HepG2 (cell line): ENCODE results near the gene GDI1. TPM values are rescaled to one million over a fixed set of nuclear protein-coding genes. Genes with fewer than 3 reads are reported as not detected.

Source experiments
- microRNA-seq: library from miRNA; unstranded; fragments of <30 nt; microRNA quantifications from one replicate; pipeline ENCODE4, GENCODE V29; 2020
- polyA plus RNA-seq, 8 experiments: library from polyadenylated mRNA; depleted of rRNA in 3 of 8; stranded (reverse) in 7 of 8; unstranded in 1 of 8; fragments of >200 nt; fragmentation: Illumina TruSeq in 4 of 8; extraction: Trizol in 4 of 8; gene quantifications; 2 replicates each; pipeline versions ENCODE4 v1.2.1 to v1.2.3, GENCODE V29; 2011 to 2016; ENCODE audit warnings: low read depth in 4 of 8, missing spikeins in 1 of 8, mixed read lengths in 1 of 8; ENCODE audit not compliant: insufficient read depth in 1 of 8
- small RNA-seq, 3 experiments: library from RNA; depleted of rRNA; stranded (forward); fragments of <200 nt; gene quantifications; one replicate each; pipeline ENCODE3, GENCODE V24; 2012; ENCODE audit warnings: low read depth in 2 of 3, low replicate concordance in 1 of 3; ENCODE audit not compliant: insufficient read length in 3 of 3, insufficient read depth in 2 of 3
- total RNA-seq, 5 experiments: library from RNA; depleted of rRNA; stranded (reverse); fragments of >200 nt; fragmentation: Illumina TruSeq; extraction: Trizol; gene quantifications; 2 replicates each; pipeline ENCODE4 v1.2.3, GENCODE V29; 2016; ENCODE audit warnings: low read depth in 1 of 5

The GDI1 gene
- total and polyA plus RNA-seq, 2 of the 13 experiments (the other 11 are each of a cell fraction or from before 2014, with no cell fraction given), result 17.4 to 105 TPM

Small RNAs within 50 kb of the gene (microRNA-seq; reads per million reads assigned to microRNA genes)
- gene MIR6858, result 0.85 reads per million

Small RNAs within 50 kb of the gene (small RNA-seq; reads per million reads assigned to genes)
- 0 reads per million in 3 experiments for gene MIR6858
- gene SNORA70, result 0 reads per million in 3 experiments

Other genes starting within 250 kb of the GDI1 start
- not detected in 2 replicates for gene OPN1MW2, start 217.4 kb upstream of the GDI1 start, total RNA-seq (2016; rRNA removed; fragmentation: Illumina TruSeq; extraction: Trizol)
- gene OPN1MW2, start 217.4 kb upstream of the GDI1 start, polyA plus RNA-seq (2011; rRNA removed), result not detected in 2 replicates
- not detected in 2 replicates for gene OPN1MW3, start 179.6 kb upstream of the GDI1 start, total RNA-seq (2016; rRNA removed; fragmentation: Illumina TruSeq; extraction: Trizol)
- not detected in 2 replicates for gene OPN1MW3, start 179.6 kb upstream of the GDI1 start, polyA plus RNA-seq (2011; rRNA removed)
- gene TEX28, start 142.0 kb upstream of the GDI1 start, total RNA-seq (2016; rRNA removed; fragmentation: Illumina TruSeq; extraction: Trizol), result not detected in 2 replicates
- not detected in 2 replicates for gene TEX28, start 142.0 kb upstream of the GDI1 start, polyA plus RNA-seq (2011; rRNA removed)
- not detected in 2 replicates for gene TKTL1, start 141.4 kb upstream of the GDI1 start, total RNA-seq (2016; rRNA removed; fragmentation: Illumina TruSeq; extraction: Trizol)
- not detected in 2 replicates for gene TKTL1, start 141.4 kb upstream of the GDI1 start, polyA plus RNA-seq (2011; rRNA removed)
- gene FLNA, start 62.5 kb upstream of the GDI1 start, total RNA-seq (2016; rRNA removed; fragmentation: Illumina TruSeq; extraction: Trizol), result 119 and 174 TPM in 2 replicates
- 83.4 and 117 TPM in 2 replicates for gene FLNA, start 62.5 kb upstream of the GDI1 start, polyA plus RNA-seq (2011; rRNA removed)
- gene EMD, start 57.9 kb upstream of the GDI1 start, total RNA-seq (2016; rRNA removed; fragmentation: Illumina TruSeq; extraction: Trizol), result 10.4 and 14.5 TPM in 2 replicates
- gene EMD, start 57.9 kb upstream of the GDI1 start, polyA plus RNA-seq (2011; rRNA removed), result 14.9 and 19.1 TPM in 2 replicates
- 2,381 and 2,883 TPM in 2 replicates for gene RPL10, start 38.8 kb upstream of the GDI1 start, total RNA-seq (2016; rRNA removed; fragmentation: Illumina TruSeq; extraction: Trizol)
- 4,713 and 5,167 TPM in 2 replicates for gene RPL10, start 38.8 kb upstream of the GDI1 start, polyA plus RNA-seq (2011; rRNA removed)
- 4.6 and 4.7 TPM in 2 replicates for gene DNASE1L1, start 27.9 kb upstream of the GDI1 start, total RNA-seq (2016; rRNA removed; fragmentation: Illumina TruSeq; extraction: Trizol)
- 12.3 and 16.5 TPM in 2 replicates for gene DNASE1L1, start 27.9 kb upstream of the GDI1 start, polyA plus RNA-seq (2011; rRNA removed)
- 6.3 and 16.8 TPM in 2 replicates for gene TAFAZZIN, start 25.6 kb upstream of the GDI1 start, total RNA-seq (2016; rRNA removed; fragmentation: Illumina TruSeq; extraction: Trizol)
- 27.9 and 30.9 TPM in 2 replicates for gene TAFAZZIN, start 25.6 kb upstream of the GDI1 start, polyA plus RNA-seq (2011; rRNA removed)
- 23.1 and 56.7 TPM in 2 replicates for gene ATP6AP1, start 8.5 kb upstream of the GDI1 start, total RNA-seq (2016; rRNA removed; fragmentation: Illumina TruSeq; extraction: Trizol)
- gene ATP6AP1, start 8.5 kb upstream of the GDI1 start, polyA plus RNA-seq (2011; rRNA removed), result 110 and 142 TPM in 2 replicates
- gene FAM50A, start 7.0 kb downstream of the GDI1 start, total RNA-seq (2016; rRNA removed; fragmentation: Illumina TruSeq; extraction: Trizol), result 19.5 and 30.7 TPM in 2 replicates
- gene FAM50A, start 7.0 kb downstream of the GDI1 start, polyA plus RNA-seq (2011; rRNA removed), result 40.7 and 51.1 TPM in 2 replicates
- gene PLXNA3, start 21.1 kb downstream of the GDI1 start, total RNA-seq (2016; rRNA removed; fragmentation: Illumina TruSeq; extraction: Trizol), result 0.90 and 5.8 TPM in 2 replicates
- gene PLXNA3, start 21.1 kb downstream of the GDI1 start, polyA plus RNA-seq (2011; rRNA removed), result 20.6 and 26.3 TPM in 2 replicates
- 12.7 and 13.0 TPM in 2 replicates for gene LAGE3, start 42.1 kb downstream of the GDI1 start, total RNA-seq (2016; rRNA removed; fragmentation: Illumina TruSeq; extraction: Trizol)
- gene LAGE3, start 42.1 kb downstream of the GDI1 start, polyA plus RNA-seq (2011; rRNA removed), result 7.6 and 10.0 TPM in 2 replicates
- gene UBL4A, start 49.5 kb downstream of the GDI1 start, total RNA-seq (2016; rRNA removed; fragmentation: Illumina TruSeq; extraction: Trizol), result 25.5 and 29.1 TPM in 2 replicates
- gene UBL4A, start 49.5 kb downstream of the GDI1 start, polyA plus RNA-seq (2011; rRNA removed), result 16.8 and 21.7 TPM in 2 replicates
- 10.1 and 10.8 TPM in 2 replicates for gene SLC10A3, start 53.5 kb downstream of the GDI1 start, total RNA-seq (2016; rRNA removed; fragmentation: Illumina TruSeq; extraction: Trizol)
- gene SLC10A3, start 53.5 kb downstream of the GDI1 start, polyA plus RNA-seq (2011; rRNA removed), result 11.5 and 13.7 TPM in 2 replicates
- gene FAM3A, start 79.1 kb downstream of the GDI1 start, total RNA-seq (2016; rRNA removed; fragmentation: Illumina TruSeq; extraction: Trizol), result 6.7 and 11.2 TPM in 2 replicates
- 22.7 and 26.0 TPM in 2 replicates for gene FAM3A, start 79.1 kb downstream of the GDI1 start, polyA plus RNA-seq (2011; rRNA removed)
- 28.8 and 44.6 TPM in 2 replicates for gene G6PD, start 109.7 kb downstream of the GDI1 start, total RNA-seq (2016; rRNA removed; fragmentation: Illumina TruSeq; extraction: Trizol)
- gene G6PD, start 109.7 kb downstream of the GDI1 start, polyA plus RNA-seq (2011; rRNA removed), result 18.8 and 19.5 TPM in 2 replicates
- 26.5 and 30.6 TPM in 2 replicates for gene IKBKG, start 110.5 kb downstream of the GDI1 start, total RNA-seq (2016; rRNA removed; fragmentation: Illumina TruSeq; extraction: Trizol)
- gene IKBKG, start 110.5 kb downstream of the GDI1 start, polyA plus RNA-seq (2011; rRNA removed), result 44.3 and 57.9 TPM in 2 replicates
- gene CTAG1A, start 148.0 kb downstream of the GDI1 start, total RNA-seq (2016; rRNA removed; fragmentation: Illumina TruSeq; extraction: Trizol), result not detected in 2 replicates
- not detected in 2 replicates for gene CTAG1A, start 148.0 kb downstream of the GDI1 start, polyA plus RNA-seq (2011; rRNA removed)
- gene CTAG1B, start 182.1 kb downstream of the GDI1 start, total RNA-seq (2016; rRNA removed; fragmentation: Illumina TruSeq; extraction: Trizol), result not detected in 2 replicates
- not detected in 2 replicates for gene CTAG1B, start 182.1 kb downstream of the GDI1 start, polyA plus RNA-seq (2011; rRNA removed)
- not detected in 2 replicates for gene CTAG2, start 216.4 kb downstream of the GDI1 start, total RNA-seq (2016; rRNA removed; fragmentation: Illumina TruSeq; extraction: Trizol)
- not detected in 2 replicates for gene CTAG2, start 216.4 kb downstream of the GDI1 start, polyA plus RNA-seq (2011; rRNA removed)